B cell (primary cell): ENCODE measurements around the gene ZNF91.

Source experiments
- EZH2 ChIP-seq: IDR thresholded peaks from 2 replicates; pipeline ENCODE4 v1.6.1; 2012; ENCODE audit warnings: borderline replicate concordance, low read depth, mild to moderate bottlenecking, moderate library complexity, low read length; ENCODE audit not compliant: insufficient read depth, poor library complexity, severe bottlenecking
- TF ChIP-seq, protein P1 (sequence below): fragments of 200-600 bp; IDR thresholded peaks from one replicate; pipeline ENCODE4 v1.8.0; 2022; ENCODE audit warnings: antibody characterized with exemption, mild to moderate bottlenecking

DNA sequence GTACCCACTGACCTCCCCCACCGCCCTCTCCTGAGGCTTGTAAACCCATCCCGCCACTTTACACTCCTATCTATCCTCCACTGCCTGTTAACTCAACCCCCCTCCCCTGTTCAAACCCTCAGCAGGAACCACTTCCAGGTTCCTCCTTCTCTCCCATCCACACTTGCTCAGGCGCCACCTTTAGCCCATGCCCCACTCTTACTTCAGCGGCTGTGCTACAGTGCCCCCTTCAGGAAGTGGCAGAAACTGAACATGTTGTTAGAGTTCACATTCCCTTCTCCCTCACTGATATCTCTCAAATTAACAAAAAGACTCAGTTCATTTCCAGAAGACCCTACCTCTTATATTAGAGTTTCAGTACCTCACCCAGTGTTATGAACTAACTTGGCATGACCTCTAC lies 49.4 kb downstream of the ZNF91 start:
- no peak for TF ChIP-seq EZH2
- TF ChIP-seq, protein P1, sequence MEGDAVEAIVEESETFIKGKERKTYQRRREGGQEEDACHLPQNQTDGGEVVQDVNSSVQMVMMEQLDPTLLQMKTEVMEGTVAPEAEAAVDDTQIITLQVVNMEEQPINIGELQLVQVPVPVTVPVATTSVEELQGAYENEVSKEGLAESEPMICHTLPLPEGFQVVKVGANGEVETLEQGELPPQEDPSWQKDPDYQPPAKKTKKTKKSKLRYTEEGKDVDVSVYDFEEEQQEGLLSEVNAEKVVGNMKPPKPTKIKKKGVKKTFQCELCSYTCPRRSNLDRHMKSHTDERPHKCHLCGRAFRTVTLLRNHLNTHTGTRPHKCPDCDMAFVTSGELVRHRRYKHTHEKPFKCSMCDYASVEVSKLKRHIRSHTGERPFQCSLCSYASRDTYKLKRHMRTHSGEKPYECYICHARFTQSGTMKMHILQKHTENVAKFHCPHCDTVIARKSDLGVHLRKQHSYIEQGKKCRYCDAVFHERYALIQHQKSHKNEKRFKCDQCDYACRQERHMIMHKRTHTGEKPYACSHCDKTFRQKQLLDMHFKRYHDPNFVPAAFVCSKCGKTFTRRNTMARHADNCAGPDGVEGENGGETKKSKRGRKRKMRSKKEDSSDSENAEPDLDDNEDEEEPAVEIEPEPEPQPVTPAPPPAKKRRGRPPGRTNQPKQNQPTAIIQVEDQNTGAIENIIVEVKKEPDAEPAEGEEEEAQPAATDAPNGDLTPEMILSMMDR, result no peak
